ENCODE measurements around the gene CREBBP.

CREBBP gene

GRCh38 chr16:3838600-3839401 is 41.7 kb downstream of the CREBBP start:
- Histone ChIP-seq H3K27ac (no peak overlapping the region), H3K36me3 (replicated peaks) (no peaks in the 10 kb centered on the region), H3K27me3 (replicated peaks) (no peaks in the 10 kb centered on the region), H3K4me3 (ENCODE audit: low read depth, low read length) (no peak overlapping the region)
- no peak for DNase-seq
- no peak for TF ChIP-seq CTCF (IDR thresholded peaks at IDR 0.05; ENCODE audit: low read depth, low read length, missing control alignments)
- in situ Hi-C loops (cut with HindIII; ENCODE audit: low pct_ligation_motif_present, low sequenced_read_pairs) = no loop called here

DNA sequence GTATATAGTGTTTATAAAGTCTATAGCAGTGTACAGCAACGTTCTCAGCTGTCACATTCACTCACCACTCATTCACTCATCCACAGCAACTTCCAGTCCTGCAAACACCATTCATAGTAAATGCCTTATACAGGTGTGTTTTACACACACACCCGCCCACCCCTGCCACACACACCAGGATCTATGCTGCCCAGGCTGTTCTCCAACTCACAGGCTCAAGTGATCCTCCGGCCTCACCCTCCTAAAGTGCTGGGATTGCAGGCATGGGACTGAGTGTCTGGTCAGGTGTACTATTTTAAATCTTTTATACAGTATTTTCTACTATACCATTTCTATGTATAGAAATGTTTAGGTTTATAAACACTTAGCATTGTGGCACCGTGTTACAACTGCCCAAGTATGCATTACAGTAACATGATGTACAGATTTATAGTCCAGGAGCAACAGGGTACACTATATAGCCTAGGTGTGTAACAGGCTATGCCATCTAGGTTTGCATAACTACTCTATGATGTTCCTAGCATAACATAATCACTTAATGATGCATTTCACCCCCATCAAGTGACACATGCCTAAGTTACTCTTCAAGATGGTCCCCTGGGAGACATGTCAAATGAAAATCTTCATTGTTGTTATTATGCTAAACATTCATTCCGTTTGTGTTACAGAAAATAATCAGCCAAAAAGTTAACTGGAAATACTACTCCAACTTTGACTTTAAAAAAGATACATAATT is 42.5 kb downstream of the CREBBP start:
- H3K36me3 ChIP-seq (replicated peaks) = no peaks in the 10 kb centered on the region
- no peak for DNase-seq
- no peak for TF ChIP-seq CTCF (IDR thresholded peaks at IDR 0.05; ENCODE audit: low read depth, low read length, missing control alignments)
- no peaks in the 10 kb centered on the region for H3K27me3 ChIP-seq (replicated peaks)
- no peak overlapping the region for H3K27ac ChIP-seq
- in situ Hi-C loops (cut with HindIII; ENCODE audit: low pct_ligation_motif_present, low sequenced_read_pairs) = no loop called here
- no peak overlapping the region for H3K4me3 ChIP-seq (ENCODE audit: low read depth, low read length)

DNA sequence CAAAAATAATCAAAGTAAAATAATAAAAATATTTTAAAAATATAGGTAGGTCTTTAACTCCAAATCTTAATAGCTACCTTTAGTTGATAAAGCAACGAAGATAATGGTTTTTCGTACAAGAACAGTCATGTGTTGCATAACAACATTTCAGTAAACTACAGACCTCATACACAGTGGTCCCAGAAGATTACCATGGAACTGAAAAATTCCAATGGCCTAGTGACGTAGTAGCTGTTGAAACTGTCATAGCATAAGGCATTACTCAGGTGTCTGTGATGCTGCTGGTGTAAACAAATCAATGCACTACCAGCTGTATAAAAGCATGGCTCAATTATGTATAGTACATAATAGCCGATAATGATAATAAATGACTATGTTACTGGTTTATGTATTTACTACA is 43.9 kb downstream of the CREBBP start:
- no peaks in the 10 kb centered on the region for H3K36me3 ChIP-seq (replicated peaks)
- in situ Hi-C loops (cut with HindIII; ENCODE audit: low pct_ligation_motif_present, low sequenced_read_pairs) = no loop called here
- TF ChIP-seq CTCF (IDR thresholded peaks at IDR 0.05; ENCODE audit: low read depth, low read length, missing control alignments) = no peak
- H3K27ac ChIP-seq = no peak overlapping the region
- DNase-seq = no peak
- no peaks in the 10 kb centered on the region for H3K27me3 ChIP-seq (replicated peaks)
- no peak overlapping the region for H3K4me3 ChIP-seq (ENCODE audit: low read depth, low read length)

DNA sequence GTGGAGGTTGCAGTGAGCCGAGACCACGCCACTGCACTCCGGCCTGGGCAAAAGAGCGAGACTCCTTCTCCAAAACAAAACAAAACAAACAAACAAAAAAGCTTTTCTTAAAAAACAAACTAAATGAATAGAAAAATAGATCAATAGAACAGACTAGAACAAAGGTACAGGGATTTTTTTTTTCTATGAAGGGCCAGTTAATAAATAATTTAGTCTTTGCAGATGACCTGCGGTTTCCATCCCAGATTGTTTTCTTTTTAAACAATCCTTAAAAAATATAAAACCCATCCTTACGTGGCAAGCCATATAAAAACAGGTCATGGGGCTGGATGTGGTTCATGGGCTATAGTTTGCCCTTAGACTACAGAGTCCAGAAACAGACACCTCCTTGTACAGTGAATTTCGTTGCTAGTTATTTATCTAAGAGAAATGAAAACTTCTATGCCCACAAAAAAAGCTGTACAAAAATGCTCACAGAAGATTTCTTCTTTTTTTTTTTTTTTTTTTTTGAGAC is 45.4 kb downstream of the CREBBP start:
- no peak for TF ChIP-seq CTCF (IDR thresholded peaks at IDR 0.05; ENCODE audit: low read depth, low read length, missing control alignments)
- Histone ChIP-seq H3K4me3 (ENCODE audit: low read depth, low read length) (no peak overlapping the region), H3K36me3 (replicated peaks) (no peaks in the 10 kb centered on the region), H3K27me3 (replicated peaks) (no peaks in the 10 kb centered on the region), H3K27ac (no peak overlapping the region)
- in situ Hi-C loops (cut with HindIII; ENCODE audit: low pct_ligation_motif_present, low sequenced_read_pairs) = no loop called here
- no peak for DNase-seq

DNA sequence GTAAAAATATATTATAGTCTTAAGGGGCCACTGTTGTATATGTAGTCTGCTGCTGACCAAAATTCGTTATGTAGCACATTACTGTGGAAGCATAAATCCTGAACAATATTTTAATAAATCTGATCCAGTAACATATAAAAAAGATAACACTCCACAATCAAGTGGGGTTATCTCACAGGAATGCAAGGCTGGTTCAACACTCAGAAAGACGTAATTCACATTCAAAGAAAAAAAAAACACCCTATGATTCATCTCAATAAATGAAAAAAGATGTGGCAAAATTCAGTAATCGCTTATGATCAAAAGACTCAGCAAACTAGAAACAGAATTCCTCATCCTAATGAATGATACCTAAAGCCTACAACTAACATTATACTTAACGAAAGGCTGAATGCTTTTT is 47.8 kb downstream of the CREBBP start:
- Histone ChIP-seq H3K27ac (no peak overlapping the region), H3K4me3 (ENCODE audit: low read depth, low read length) (no peak overlapping the region), H3K27me3 (replicated peaks) (no peaks in the 10 kb centered on the region), H3K36me3 (replicated peaks) (no peaks in the 10 kb centered on the region)
- DNase-seq = no peak
- TF ChIP-seq CTCF (IDR thresholded peaks at IDR 0.05; ENCODE audit: low read depth, low read length, missing control alignments) = no peak
- in situ Hi-C loops (cut with HindIII; ENCODE audit: low pct_ligation_motif_present, low sequenced_read_pairs) = no loop called here
